Activated CD4-positive, alpha-beta T cell treated with anti-CD3 and anti-CD28 coated beads, Interleukin-10, Interleukin-2, amounts not matched to agents 100 ng/mL and 50 ng/mL, durations not matched to agents 16 hours and 8 hours (primary cell): ENCODE results near the gene ZER1.

ENCODE experiments used
- DNase-seq: peaks from one replicate; pipeline ENCODE4 v3.0.0-alpha.2; 2020

The ZER1 gene

GRCh38 chr9:128689293-128689774 lies 82.4 kb downstream of the ZER1 start:
- no peak for DNase-seq

- peak; percentile 97 for DNase-seq
Observed at GRCh38 chr9:128688501-128689292, 83.0 kb downstream of the ZER1 start, which contains the start of gene SET. TSS of gene SET (plus strand) at chr9:128689222. CDS start at chr9:128689583, 361 bp downstream.

GRCh38 chr9:128687453-128687852 lies 84.3 kb downstream of the ZER1 start:
- no peak for DNase-seq

- DNase-seq, result peak; percentile 64
Observed at GRCh38 chr9:128685636-128686489, 85.9 kb downstream of the ZER1 start.

GRCh38 chr9:128684325-128685199 lies 87.2 kb downstream of the ZER1 start:
- DNase-seq, result peak; percentile 91

GRCh38 chr9:128684065-128684324 lies 87.7 kb downstream of the ZER1 start:
- no peak for DNase-seq

- peak; percentile 71 for DNase-seq
Observed at GRCh38 chr9:128683340-128684064, 88.2 kb downstream of the ZER1 start.
